Measurements from ENCODE around the gene EXPH5.

The EXPH5 gene

DNA sequence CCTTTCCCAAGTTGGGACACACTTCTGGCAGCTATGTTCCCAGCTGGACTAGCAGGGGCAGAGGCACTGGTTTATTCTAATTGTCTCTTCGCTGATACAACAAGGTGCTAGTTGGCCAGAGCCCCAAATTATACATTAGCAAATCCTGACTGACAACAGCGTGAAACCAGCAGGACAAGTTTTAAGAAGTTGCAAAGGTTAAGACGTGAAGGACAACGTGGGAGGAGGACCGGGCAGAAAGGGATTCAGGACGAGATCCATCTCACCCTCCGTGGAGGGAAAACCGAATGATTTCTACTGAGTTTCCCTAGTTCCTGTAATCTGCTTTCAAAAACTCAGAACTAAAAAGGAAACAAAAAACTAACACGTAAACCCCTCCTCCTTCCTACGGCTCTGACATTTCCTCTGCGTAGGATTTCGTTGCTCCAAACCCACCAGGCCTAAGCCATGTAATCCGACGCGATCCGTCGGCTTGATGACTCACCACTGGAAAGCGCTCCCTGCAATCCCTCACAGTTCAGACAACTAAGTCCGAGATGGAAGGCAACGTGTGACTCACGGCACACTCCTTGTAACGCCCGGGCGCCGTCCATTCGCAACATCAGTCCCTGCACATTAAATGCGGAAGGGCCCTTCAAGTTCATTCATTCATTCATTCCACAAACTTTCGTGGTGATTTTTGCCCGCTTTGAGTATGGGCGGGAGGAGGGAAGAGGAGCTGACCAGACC is 96.1 kb downstream of the EXPH5 start (continued):
- TF ChIP-seq HOXD13 (CRISPR knock-in tag; IDR thresholded peaks at IDR 0.05; ENCODE audit: borderline replicate concordance): no peak
- TF ChIP-seq ZNF292 (tag by site-specific recombination; IDR thresholded peaks at IDR 0.05; ENCODE audit: borderline replicate concordance, low read depth): no peak
- no peak for TF ChIP-seq ZNF660 (tag by site-specific recombination; IDR thresholded peaks at IDR 0.05)
- no peak for TF ChIP-seq SETDB1 (IDR thresholded peaks at IDR 0.05; ENCODE audit: insufficient read length, low read length)
- no peak for TF ChIP-seq ZNF16 (tag by site-specific recombination; IDR thresholded peaks at IDR 0.05; ENCODE audit: low read depth)
- no peak for TF ChIP-seq ZNF138 (tag by site-specific recombination; IDR thresholded peaks at IDR 0.05; ENCODE audit: borderline replicate concordance)
- TF ChIP-seq, protein P1, sequence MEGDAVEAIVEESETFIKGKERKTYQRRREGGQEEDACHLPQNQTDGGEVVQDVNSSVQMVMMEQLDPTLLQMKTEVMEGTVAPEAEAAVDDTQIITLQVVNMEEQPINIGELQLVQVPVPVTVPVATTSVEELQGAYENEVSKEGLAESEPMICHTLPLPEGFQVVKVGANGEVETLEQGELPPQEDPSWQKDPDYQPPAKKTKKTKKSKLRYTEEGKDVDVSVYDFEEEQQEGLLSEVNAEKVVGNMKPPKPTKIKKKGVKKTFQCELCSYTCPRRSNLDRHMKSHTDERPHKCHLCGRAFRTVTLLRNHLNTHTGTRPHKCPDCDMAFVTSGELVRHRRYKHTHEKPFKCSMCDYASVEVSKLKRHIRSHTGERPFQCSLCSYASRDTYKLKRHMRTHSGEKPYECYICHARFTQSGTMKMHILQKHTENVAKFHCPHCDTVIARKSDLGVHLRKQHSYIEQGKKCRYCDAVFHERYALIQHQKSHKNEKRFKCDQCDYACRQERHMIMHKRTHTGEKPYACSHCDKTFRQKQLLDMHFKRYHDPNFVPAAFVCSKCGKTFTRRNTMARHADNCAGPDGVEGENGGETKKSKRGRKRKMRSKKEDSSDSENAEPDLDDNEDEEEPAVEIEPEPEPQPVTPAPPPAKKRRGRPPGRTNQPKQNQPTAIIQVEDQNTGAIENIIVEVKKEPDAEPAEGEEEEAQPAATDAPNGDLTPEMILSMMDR (tag by site-specific recombination; IDR thresholded peaks at IDR 0.05): no peak
- no peak for TF ChIP-seq ZNF211 (tag by site-specific recombination; IDR thresholded peaks at IDR 0.05; ENCODE audit: low read depth)
- no peak for TF ChIP-seq ZNF510 (tag by site-specific recombination; IDR thresholded peaks at IDR 0.05; ENCODE audit: insufficient replicate concordance)
- peak; percentile 90; the same call in 1 of the 2 replicates for TF ChIP-seq TRIM28 (IDR thresholded peaks at IDR 0.05; ENCODE audit: borderline replicate concordance, low read length)
- TF ChIP-seq ZNF394 (tag by site-specific recombination; IDR thresholded peaks at IDR 0.05; ENCODE audit: borderline replicate concordance): no peak; the same call in 1 of the 2 replicates
- TF ChIP-seq PATZ1 (tag by site-specific recombination; IDR thresholded peaks at IDR 0.05): peak; percentile 37; the same call in 1 of the 2 replicates
- no peak for TF ChIP-seq ZNF280C (tag by site-specific recombination; IDR thresholded peaks at IDR 0.05)
- TF ChIP-seq ZNF747 (tag by site-specific recombination; IDR thresholded peaks at IDR 0.05): no peak
- TF ChIP-seq ZNF133 (tag by site-specific recombination; IDR thresholded peaks at IDR 0.05): no peak
- no peak for TF ChIP-seq BCL6B (tag by site-specific recombination; IDR thresholded peaks at IDR 0.05)
- TF ChIP-seq ZNF639 (tag by site-specific recombination; IDR thresholded peaks at IDR 0.05): peak; percentile 65; the same call in 1 of the 2 replicates
- TF ChIP-seq ZNF184 (tag by site-specific recombination; IDR thresholded peaks at IDR 0.05): no peak
- TF ChIP-seq KLF1 (tag by site-specific recombination; IDR thresholded peaks at IDR 0.05): no peak
- TF ChIP-seq ZBTB8A (tag by site-specific recombination; IDR thresholded peaks at IDR 0.05): peak; percentile 58
- 0 out of 2 replicates have a peak, but pooled peaks have one; percentile 12 for TF ChIP-seq ZNF561 (tag by site-specific recombination; IDR thresholded peaks at IDR 0.05; ENCODE audit: borderline replicate concordance)
- TF ChIP-seq GFI1B (tag by site-specific recombination; IDR thresholded peaks at IDR 0.05): no peak
- TF ChIP-seq ZNF391 (tag by site-specific recombination; IDR thresholded peaks at IDR 0.05; ENCODE audit: borderline replicate concordance, low read depth): peak; percentile 28; the same call in 1 of the 2 replicates
- TF ChIP-seq ZNF555 (tag by site-specific recombination; conservative IDR thresholded peaks at IDR 0.05): no peak
- no peak for TF ChIP-seq ZNF174 (tag by site-specific recombination; IDR thresholded peaks at IDR 0.05)
- no peak for TF ChIP-seq SCRT2 (tag by site-specific recombination; IDR thresholded peaks at IDR 0.05)
- TF ChIP-seq, protein P2, sequence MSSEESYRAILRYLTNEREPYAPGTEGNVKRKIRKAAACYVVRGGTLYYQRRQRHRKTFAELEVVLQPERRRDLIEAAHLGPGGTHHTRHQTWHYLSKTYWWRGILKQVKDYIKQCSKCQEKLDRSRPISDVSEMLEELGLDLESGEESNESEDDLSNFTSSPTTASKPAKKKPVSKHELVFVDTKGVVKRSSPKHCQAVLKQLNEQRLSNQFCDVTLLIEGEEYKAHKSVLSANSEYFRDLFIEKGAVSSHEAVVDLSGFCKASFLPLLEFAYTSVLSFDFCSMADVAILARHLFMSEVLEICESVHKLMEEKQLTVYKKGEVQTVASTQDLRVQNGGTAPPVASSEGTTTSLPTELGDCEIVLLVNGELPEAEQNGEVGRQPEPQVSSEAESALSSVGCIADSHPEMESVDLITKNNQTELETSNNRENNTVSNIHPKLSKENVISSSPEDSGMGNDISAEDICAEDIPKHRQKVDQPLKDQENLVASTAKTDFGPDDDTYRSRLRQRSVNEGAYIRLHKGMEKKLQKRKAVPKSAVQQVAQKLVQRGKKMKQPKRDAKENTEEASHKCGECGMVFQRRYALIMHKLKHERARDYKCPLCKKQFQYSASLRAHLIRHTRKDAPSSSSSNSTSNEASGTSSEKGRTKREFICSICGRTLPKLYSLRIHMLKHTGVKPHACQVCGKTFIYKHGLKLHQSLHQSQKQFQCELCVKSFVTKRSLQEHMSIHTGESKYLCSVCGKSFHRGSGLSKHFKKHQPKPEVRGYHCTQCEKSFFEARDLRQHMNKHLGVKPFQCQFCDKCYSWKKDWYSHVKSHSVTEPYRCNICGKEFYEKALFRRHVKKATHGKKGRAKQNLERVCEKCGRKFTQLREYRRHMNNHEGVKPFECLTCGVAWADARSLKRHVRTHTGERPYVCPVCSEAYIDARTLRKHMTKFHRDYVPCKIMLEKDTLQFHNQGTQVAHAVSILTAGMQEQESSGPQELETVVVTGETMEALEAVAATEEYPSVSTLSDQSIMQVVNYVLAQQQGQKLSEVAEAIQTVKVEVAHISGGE (tag by site-specific recombination; conservative IDR thresholded peaks at IDR 0.05; ENCODE audit: low read depth): 0 out of 2 replicates have a peak, but pooled peaks have one; percentile 8
